MCF 10A (cell line): ENCODE measurements around the gene CROCC2. TPM values are rescaled to one million over a fixed set of nuclear protein-coding genes. Genes with fewer than 3 reads are reported as not detected.

Experiments used
- BruUV-seq: library from RNA; stranded (reverse); fragments of 400-500 nt; replicated peaks from 2 replicates; lab custom pipeline; 2021; lab: Mats Ljungman, UMichigan
- CTCF ChIA-PET: fragments of 300-600 bp; sonication (Branson Sonifier 250); formaldehyde crosslinking; extraction: SDS; loops from one replicate; lab custom pipeline; 2021; ENCODE audit warnings: antibody characterized with exemption, inconsistent platforms; lab: Yijun Ruan, JAX
- POLR2A ChIA-PET: fragments of 300-600, 350-650 bp; sonication (Branson Sonifier 250); formaldehyde crosslinking; extraction: SDS; loops from one replicate; lab custom pipeline; 2020; ENCODE audit warnings: antibody characterized with exemption, inconsistent platforms; lab: Yijun Ruan, JAX
- DNase-seq: peaks from one replicate; pipeline ENCODE4 v3.0.0-alpha.2; 2018; ENCODE audit not compliant: unreplicated experiment
- H3K27ac Mint-ChIP-seq: one replicate; pipeline ENCODE4 v1.8.0; 2022; ENCODE audit warnings: mild to moderate bottlenecking, low read depth, mixed read lengths; ENCODE audit not compliant: unreplicated experiment
- H3K27me3 Mint-ChIP-seq: one replicate; pipeline ENCODE4 v1.8.0; 2022; ENCODE audit warnings: mixed read lengths; ENCODE audit not compliant: insufficient read depth, unreplicated experiment
- H3K36me3 Mint-ChIP-seq: one replicate; pipeline ENCODE4 v1.8.0; 2022; ENCODE audit warnings: mild to moderate bottlenecking, moderate library complexity, mixed read lengths; ENCODE audit not compliant: insufficient read depth, unreplicated experiment
- H3K4me1 Mint-ChIP-seq: one replicate; pipeline ENCODE4 v1.8.0; 2022; ENCODE audit warnings: mixed read lengths; ENCODE audit not compliant: insufficient read depth, unreplicated experiment
- H3K4me3 Mint-ChIP-seq: one replicate; pipeline ENCODE4 v1.8.0; 2022; ENCODE audit warnings: mild to moderate bottlenecking, moderate library complexity, mixed read lengths; ENCODE audit not compliant: unreplicated experiment
- H3K9me3 Mint-ChIP-seq: one replicate; pipeline ENCODE4 v1.8.0; 2022; ENCODE audit warnings: mixed read lengths; ENCODE audit not compliant: unreplicated experiment
- intact Hi-C: fragments of 100-400 bp; cut with micrococcal nuclease; formaldehyde crosslinking; loops from 2 replicates; pipeline ENCODE4 v1.14.1; 2022
- total RNA-seq: library from RNA; stranded (reverse); gene quantifications from 2 replicates; pipeline ENCODE4 v1.2.3, GENCODE V29; 2022
- TF ChIP-seq, protein P1 (sequence below): fragments of 200-600 bp; IDR thresholded peaks from one replicate; pipeline ENCODE4 v1.8.0; 2022; ENCODE audit warnings: antibody characterized with exemption, mild to moderate bottlenecking; ENCODE audit not compliant: unreplicated experiment

The CROCC2 gene
- total RNA-seq, 1 experiment from 2014 or later, result not detected

- Mint-ChIP-seq H3K4me3 (no peak overlapping the region), H3K36me3 (no peaks in the 10 kb centered on the region), H3K4me1 (no peaks in the 10 kb centered on the region), H3K27ac (no peak overlapping the region), H3K27me3 (no peaks in the 10 kb centered on the region), H3K9me3 (no peaks in the 10 kb centered on the region)
- intact Hi-C loops, result no loop called here
- TF ChIP-seq, protein P1, sequence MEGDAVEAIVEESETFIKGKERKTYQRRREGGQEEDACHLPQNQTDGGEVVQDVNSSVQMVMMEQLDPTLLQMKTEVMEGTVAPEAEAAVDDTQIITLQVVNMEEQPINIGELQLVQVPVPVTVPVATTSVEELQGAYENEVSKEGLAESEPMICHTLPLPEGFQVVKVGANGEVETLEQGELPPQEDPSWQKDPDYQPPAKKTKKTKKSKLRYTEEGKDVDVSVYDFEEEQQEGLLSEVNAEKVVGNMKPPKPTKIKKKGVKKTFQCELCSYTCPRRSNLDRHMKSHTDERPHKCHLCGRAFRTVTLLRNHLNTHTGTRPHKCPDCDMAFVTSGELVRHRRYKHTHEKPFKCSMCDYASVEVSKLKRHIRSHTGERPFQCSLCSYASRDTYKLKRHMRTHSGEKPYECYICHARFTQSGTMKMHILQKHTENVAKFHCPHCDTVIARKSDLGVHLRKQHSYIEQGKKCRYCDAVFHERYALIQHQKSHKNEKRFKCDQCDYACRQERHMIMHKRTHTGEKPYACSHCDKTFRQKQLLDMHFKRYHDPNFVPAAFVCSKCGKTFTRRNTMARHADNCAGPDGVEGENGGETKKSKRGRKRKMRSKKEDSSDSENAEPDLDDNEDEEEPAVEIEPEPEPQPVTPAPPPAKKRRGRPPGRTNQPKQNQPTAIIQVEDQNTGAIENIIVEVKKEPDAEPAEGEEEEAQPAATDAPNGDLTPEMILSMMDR, result no peak
- no peak for DNase-seq
- POLR2A ChIA-PET, result no interaction called here
- no TSS peak for BruUV-seq
- CTCF ChIA-PET, result no interaction called here
Observed at GRCh38 chr2:240886023-240886565, 20.0 kb upstream of the CROCC2 start.

DNA sequence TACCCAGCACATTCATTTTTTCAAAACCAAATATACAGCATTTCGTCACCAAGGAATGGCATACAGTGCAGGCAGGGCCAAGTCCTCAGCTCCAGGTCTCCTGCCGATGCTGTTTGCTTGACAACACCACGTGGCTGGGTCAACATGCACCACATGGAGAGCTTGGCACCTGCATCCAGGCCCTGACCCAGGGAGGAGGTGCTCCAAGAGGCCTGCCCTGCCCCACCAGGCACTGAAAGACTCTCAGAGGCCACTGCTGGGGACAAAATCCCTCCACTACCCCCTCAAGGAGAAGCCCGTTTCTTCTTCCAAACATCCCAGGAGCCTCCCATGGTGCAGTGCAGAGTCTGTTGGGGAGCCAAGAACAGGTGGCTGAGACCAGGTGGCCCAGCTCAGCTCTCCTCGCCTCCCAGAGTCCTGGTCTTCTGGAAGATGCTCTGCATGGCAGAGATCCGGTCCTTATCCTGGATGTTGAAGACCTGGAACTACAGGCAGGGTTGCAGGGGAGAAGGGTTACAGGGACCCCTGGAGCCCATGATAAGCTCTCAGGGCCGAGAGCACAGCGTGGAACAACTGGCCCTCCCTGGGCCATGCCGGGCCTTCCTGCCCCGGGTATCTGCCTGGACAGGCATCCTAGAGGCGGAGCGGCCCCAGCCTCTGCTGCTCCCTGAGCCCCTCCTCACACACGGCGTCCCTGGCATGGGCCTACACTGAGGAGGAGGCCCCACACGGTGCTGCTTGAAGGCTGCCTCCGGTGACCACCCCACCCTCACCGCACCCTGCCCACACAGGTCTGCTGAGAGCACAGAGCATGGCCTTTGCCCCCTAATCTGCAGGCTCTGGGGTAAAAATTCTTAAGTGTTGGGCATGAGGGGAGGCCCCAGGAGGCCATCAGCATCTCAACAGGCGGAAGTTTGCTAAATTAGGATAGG, 19.2 kb upstream of the CROCC2 start:
- no peak for DNase-seq
- TF ChIP-seq, protein P1, result no peak
- POLR2A ChIA-PET, result no interaction called here
- H3K27ac Mint-ChIP-seq, result no peak overlapping the region
- H3K9me3 Mint-ChIP-seq, result no peaks in the 10 kb centered on the region
- intact Hi-C loops, result no loop called here
- no TSS peak for BruUV-seq
- H3K4me3 Mint-ChIP-seq, result no peak overlapping the region
- H3K36me3 Mint-ChIP-seq, result no peaks in the 10 kb centered on the region
- H3K4me1 Mint-ChIP-seq, result no peaks in the 10 kb centered on the region
- CTCF ChIA-PET, result no interaction called here
- no peaks in the 10 kb centered on the region for H3K27me3 Mint-ChIP-seq

DNA sequence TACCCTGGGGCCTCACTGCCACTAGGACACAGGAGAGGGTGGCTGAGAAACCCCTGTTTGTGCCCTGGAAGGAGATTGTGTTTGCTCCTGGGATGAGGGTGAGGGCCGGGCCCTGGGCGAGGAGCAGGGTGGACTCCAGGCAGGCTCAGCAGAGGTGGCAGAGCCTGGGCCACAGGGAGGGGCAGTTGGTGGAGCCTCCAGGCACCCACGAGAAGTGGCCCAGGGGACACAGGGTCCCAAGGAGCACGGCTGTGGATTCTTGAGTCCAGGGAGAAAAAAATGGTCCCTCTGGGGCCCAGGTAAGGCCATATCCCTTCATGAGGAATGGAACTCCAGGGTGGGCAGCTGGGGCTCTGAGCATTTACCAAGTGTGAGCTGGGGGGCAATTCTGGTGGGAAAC, 18.5 kb upstream of the CROCC2 start:
- intact Hi-C loops, result no loop called here
- no peaks in the 10 kb centered on the region for H3K27me3 Mint-ChIP-seq
- BruUV-seq, result no TSS peak
- no peaks in the 10 kb centered on the region for H3K9me3 Mint-ChIP-seq
- H3K27ac Mint-ChIP-seq, result no peak overlapping the region
- POLR2A ChIA-PET, result no interaction called here
- H3K36me3 Mint-ChIP-seq, result no peaks in the 10 kb centered on the region
- H3K4me3 Mint-ChIP-seq, result no peak overlapping the region
- TF ChIP-seq, protein P1, result no peak
- DNase-seq, result no peak
- H3K4me1 Mint-ChIP-seq, result no peaks in the 10 kb centered on the region
- CTCF ChIA-PET, result no interaction called here

- TF ChIP-seq, protein P1, result no peak
- no peak overlapping the region for H3K4me3 Mint-ChIP-seq
- BruUV-seq, result no TSS peak
- ChIA-PET CTCF (no interaction called here), POLR2A (no interaction called here)
- intact Hi-C loops, result no loop called here
- no peak for DNase-seq
- H3K9me3 Mint-ChIP-seq, result no peaks in the 10 kb centered on the region
- H3K36me3 Mint-ChIP-seq, result no peaks in the 10 kb centered on the region
- H3K27ac Mint-ChIP-seq, result no peak overlapping the region
- no peaks in the 10 kb centered on the region for H3K4me1 Mint-ChIP-seq
- no peaks in the 10 kb centered on the region for H3K27me3 Mint-ChIP-seq
Observed at GRCh38 chr2:240888130-240888889, 17.8 kb upstream of the CROCC2 start.
